OCI-LY1 (cell line): ENCODE results near the gene CLN6.

Experiments
- EZH2 ChIP-seq: fragments of 200-600 bp; sonication (generic), shearing (Covaris generic); IDR thresholded peaks from 2 replicates; pipeline ENCODE4 v1.8.0; 2017; ENCODE audit warnings: borderline replicate concordance, mixed run types, mild to moderate bottlenecking, antibody characterized with exemption, low read length, moderate library complexity, mixed read lengths
- TF ChIP-seq, protein P1 (sequence below): fragments of 200-600 bp; sonication (generic), shearing (Covaris generic); IDR thresholded peaks from 2 replicates; pipeline ENCODE4 v1.5.1; 2017; ENCODE audit warnings: mild to moderate bottlenecking, antibody characterized with exemption, low read length, moderate library complexity, mixed read lengths

DNA sequence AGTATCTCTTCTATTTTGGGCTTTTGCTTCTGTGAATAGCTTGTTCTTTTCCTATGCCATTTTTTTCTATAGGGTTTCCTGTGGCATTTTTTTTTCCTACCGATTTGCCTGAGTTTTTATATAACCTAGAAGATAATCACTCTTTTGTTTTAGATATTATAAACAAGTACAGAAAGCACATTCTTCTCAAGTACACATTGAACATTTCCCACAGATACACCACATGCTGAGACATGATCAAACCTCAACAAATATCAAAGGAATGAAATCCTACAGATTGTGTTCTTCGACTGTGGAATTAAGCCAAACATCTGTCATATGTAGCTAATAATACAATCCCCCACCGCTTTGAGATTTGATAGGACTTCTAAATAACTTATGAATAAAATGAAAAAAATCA is 38.9 kb upstream of the CLN6 start:
- no peak for TF ChIP-seq EZH2
- TF ChIP-seq, protein P1, sequence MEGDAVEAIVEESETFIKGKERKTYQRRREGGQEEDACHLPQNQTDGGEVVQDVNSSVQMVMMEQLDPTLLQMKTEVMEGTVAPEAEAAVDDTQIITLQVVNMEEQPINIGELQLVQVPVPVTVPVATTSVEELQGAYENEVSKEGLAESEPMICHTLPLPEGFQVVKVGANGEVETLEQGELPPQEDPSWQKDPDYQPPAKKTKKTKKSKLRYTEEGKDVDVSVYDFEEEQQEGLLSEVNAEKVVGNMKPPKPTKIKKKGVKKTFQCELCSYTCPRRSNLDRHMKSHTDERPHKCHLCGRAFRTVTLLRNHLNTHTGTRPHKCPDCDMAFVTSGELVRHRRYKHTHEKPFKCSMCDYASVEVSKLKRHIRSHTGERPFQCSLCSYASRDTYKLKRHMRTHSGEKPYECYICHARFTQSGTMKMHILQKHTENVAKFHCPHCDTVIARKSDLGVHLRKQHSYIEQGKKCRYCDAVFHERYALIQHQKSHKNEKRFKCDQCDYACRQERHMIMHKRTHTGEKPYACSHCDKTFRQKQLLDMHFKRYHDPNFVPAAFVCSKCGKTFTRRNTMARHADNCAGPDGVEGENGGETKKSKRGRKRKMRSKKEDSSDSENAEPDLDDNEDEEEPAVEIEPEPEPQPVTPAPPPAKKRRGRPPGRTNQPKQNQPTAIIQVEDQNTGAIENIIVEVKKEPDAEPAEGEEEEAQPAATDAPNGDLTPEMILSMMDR: no peak
